Spleen (tissue), 7 donors: Measurements from ENCODE around the gene TYRO3.

Experiments
- CTCF ChIP-seq, 11 experiments: fragments of 200-600 bp in 7 of 11; fragments of 450-650 bp in 4 of 11; sonication (generic) in 4 of 11; IDR thresholded peaks in 8 of 11; conservative IDR thresholded peaks in 3 of 11; 1 replicate in 7 of 11; 2 replicates in 4 of 11; pipeline versions ENCODE4 v1.4.0 to v1.8.0; 2016 to 2021; ENCODE audit warnings: antibody characterized with exemption in 11 of 11, inconsistent platforms in 4 of 11, mild to moderate bottlenecking in 1 of 11
- POLR2A ChIP-seq, 3 donors: fragments of 450-650 bp; IDR thresholded peaks; one replicate each; pipeline ENCODE4 v1.5.1; 2017; ENCODE audit warnings: antibody characterized with exemption in 3 of 3, mild to moderate bottlenecking in 1 of 3
- donor health status: DM: no; HTN: no; CAD: no; lungs with moderate emphysema.
- donor health status: DM: no; HTN: no; CAD: no.
- donor health status: DM: no; HTN: no; CAD: no.

- TF ChIP-seq CTCF (IDR thresholded peaks at IDR 0.05 in 8 of 11, conservative IDR thresholded peaks at IDR 0.05 in 3 of 11) (no peak), POLR2A (IDR thresholded peaks at IDR 0.05) (no peak)
Observed at GRCh38 chr15:41571948-41572347, 12.9 kb downstream of the TYRO3 start.
